NCI-H460 (cell line): ENCODE results near the gene TEX264. TPM values are rescaled to one million over a fixed set of nuclear protein-coding genes. Genes with fewer than 3 reads are reported as not detected.

Experiments
- DNase-seq: peaks from one replicate; pipeline ENCODE4 v3.0.0-alpha.2; 2016; ENCODE audit warnings: low read depth; ENCODE audit errors: extremely low read depth
- total RNA-seq: library from RNA; depleted of rRNA; stranded (reverse); fragments of >200 nt; shearing (Covaris generic); gene quantifications from 2 replicates; pipeline ENCODE4 v1.2.3, GENCODE V29; 2014

Gene TEX264
- total RNA-seq, 1 experiment from 2014 or later = 24.7 TPM

DNA sequence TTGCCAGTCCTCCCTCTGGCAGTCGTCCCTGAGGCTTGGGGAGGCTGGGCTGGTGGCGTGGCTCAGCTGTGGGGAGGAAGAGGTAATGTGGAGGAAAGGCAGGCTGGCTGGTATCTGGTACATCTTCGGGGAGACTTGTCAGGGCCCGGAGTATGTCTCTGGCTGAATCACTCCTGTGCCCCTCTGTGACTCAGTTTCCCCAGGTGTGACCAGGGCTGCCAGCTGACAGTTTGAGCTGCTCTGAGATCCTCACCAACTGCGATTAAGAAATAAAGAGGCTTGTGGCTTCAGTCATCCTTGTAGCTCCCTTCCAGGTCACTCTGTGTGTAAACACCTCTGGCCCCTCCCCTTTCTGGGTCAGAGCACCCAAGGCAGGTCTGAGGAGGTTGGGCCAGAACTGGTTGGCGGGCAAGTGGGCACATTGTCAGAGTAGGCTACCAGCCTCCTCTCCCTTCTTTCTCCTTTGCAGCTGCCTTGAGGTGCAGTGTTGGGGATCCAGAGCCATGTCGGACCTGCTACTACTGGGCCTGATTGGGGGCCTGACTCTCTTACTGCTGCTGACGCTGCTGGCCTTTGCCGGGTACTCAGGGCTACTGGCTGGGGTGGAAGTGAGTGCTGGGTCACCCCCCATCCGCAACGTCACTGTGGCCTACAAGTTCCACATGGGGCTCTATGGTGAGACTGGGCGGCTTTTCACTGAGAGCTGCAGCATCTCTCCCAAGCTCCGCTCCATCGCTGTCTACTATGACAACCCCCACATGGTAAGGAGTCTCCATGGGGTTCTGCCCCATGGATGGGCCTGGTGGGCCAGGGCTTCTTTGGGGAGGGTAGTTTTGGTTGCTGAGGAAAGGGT lies 3.0 kb downstream of the TEX264 start:
- DNase-seq = no peak

- no peak for DNase-seq
Observed at GRCh38 chr3:51675201-51675611, 4.2 kb downstream of the TEX264 start.

- no peak for DNase-seq
Observed at GRCh38 chr3:51676102-51676640, 5.1 kb downstream of the TEX264 start.

GRCh38 chr3:51677358-51677757 lies 6.3 kb downstream of the TEX264 start:
- no peak for DNase-seq

GRCh38 chr3:51678186-51678585 lies 7.1 kb downstream of the TEX264 start:
- no peak for DNase-seq

DNA sequence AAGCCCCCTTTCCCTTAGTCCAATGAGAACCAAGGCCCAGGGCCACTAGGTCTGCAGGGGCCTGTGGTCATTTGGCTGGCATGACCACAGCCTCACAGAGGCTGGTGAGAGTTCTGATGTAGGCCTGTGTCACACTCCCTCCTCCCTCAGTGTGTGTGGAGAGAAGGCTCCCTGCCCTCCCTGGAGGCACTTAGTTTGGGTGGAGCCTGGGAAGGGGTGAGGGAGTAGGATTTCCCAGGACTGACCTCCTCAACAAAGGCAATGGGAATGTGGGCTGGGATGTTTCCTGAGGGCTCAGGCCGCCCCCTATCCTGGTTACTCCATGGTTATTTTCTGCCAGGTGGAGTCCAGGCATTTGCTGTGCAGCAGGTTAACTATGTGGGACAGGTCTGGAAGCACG lies 7.6 kb downstream of the TEX264 start:
- DNase-seq = no peak

- DNase-seq = no peak
Observed at GRCh38 chr3:51679318-51679717, 8.3 kb downstream of the TEX264 start.

- DNase-seq = no peak
Observed at GRCh38 chr3:51679777-51680176, 8.7 kb downstream of the TEX264 start.

DNA sequence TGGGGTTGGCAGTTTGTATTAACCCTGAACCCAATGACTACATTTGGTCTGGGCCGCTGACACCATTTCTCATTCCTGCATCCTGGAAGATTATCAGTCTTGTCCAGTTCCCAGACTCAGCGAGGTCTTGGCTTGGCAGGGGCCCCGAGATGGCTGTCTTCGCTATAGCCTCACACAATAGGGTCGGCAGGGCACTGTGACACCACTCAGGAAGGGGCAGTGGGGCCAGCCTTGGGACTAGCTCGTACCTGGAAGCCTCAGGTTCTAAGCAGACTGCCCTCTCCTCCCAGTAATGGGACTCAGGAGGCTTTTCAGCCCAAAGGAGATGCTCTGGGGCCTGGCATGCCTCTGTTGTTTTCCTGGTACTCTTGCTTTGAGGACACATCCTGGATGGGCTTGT lies 9.1 kb downstream of the TEX264 start:
- no peak for DNase-seq

DNA sequence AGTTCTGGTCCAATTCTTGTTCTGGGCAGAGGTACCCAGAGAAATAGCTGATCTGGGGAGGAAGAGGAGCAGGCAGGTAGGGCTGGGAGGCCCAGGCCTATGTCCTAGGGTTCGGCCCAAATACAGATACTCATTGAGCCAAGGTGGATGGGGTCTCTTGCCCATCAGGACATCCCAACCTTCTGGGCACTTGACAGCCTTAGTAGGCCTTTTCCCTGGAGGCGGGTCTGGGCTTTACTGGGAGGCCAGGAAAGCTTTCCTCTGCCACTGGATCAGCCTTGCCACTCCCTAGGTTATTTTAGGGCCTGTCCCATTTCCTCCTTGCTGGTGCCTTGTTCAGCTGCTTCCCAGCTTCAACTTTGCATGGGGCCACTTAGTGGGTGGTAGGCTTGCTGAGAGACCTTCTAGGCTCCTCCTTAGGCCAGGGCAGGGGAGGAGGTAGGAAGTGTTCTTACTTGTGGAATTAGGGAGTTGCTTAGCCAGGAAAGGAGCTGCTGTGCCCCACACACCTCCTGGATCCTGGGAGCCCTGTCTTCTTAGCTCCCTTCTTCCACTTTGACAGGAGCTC lies 9.7 kb downstream of the TEX264 start:
- no peak for DNase-seq

DNA sequence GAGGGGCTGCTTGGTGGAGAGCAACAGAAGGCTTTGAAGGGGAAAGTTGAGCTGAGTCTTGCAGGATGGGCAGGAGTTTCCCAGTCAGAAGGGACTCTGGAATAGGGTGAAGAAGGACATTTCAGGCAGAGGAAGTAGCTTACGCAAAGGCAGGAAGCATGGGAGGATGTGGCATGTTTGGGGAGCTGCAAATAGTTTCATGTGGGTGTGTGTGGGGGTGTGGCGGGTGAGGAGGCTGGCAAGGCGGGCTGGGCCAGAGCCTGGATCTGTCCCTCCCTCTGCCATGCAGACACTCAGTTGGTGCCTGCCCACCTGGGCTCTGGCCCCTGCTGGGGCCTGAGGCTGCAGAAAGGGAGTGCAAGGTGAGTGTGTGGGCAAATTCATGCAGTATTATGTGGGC lies 10.4 kb downstream of the TEX264 start:
- no peak for DNase-seq

DNA sequence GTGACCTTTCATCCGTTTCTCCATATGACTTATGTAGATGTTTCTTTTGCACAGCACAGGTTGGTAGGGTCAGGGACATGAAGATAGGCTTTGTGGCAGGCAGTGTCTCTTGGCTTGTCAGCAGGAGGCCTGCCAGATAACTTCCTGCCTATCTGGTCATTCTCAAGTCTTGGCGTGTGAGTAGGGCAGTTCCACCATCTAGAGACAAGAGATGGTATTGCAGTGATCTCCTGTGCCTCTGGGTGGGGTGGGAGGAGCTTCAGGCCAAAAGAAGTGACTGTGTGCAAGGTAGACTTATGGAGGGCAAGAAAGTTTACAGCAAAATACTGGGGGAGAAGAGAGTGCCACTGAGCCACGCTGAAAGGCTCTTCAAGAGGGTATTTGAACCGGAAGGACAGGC lies 11.0 kb downstream of the TEX264 start:
- peak; percentile 81 for DNase-seq

- no peak for DNase-seq
Observed at GRCh38 chr3:51682526-51682925, 11.5 kb downstream of the TEX264 start.

DNA sequence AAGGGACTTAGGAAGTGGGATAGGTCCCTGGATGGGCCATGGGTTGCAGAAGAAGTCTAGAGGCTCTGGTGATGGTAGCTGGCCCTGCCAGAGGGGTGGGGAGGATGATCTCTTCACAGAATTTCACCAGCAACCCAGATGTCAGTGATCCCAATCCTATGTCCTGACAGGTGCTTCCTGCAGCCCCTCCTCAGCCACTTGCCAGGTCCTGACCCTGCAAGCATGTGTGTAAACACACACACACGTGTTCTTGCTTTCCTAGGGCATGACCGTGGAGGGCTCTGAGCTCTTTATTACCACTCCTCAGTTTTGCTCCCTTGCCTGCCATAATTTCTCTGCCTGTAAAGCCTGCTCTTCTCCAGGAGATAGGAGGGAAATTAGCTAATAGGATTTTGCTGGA lies 12.5 kb downstream of the TEX264 start:
- DNase-seq = no peak

DNA sequence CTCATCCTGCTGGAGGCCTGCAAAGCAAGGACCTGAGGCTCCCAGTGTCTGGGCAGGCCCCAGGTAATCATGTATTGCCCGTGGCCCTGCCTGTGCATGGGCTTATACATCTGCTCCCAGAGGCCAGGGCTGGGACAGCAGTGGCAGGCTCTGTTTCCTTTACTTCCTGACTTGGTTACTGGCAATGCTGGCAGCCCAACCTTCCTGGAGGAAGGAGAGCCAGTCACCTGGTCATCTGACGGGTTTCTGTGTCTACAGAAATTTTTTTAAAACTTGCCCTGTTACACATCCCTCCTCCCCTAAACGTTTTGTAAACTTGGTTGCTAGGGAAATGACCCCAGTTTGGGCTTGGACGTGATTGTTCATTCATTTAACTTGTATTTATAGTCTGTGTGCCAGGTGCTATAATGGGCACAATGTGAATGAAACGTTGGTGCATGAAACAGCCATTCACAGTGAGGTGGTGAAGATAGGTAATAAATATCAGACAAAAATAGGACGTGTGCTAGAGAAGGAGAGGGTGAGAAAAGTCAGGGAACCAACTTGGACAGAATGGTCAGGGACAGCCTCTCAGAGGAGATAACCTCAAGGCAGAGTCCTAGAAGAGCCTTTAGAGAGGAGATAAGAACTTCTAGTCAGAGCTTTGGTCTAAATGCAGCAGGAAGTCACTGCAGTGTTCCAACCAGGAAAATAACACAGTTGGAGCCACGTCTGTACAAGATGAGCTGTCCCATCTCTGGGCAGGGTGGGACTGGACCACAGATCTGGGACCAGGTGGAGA lies 14.1 kb downstream of the TEX264 start:
- no peak for DNase-seq

- no peak for DNase-seq
Observed at GRCh38 chr3:51686056-51686455, 15.0 kb downstream of the TEX264 start.

DNA sequence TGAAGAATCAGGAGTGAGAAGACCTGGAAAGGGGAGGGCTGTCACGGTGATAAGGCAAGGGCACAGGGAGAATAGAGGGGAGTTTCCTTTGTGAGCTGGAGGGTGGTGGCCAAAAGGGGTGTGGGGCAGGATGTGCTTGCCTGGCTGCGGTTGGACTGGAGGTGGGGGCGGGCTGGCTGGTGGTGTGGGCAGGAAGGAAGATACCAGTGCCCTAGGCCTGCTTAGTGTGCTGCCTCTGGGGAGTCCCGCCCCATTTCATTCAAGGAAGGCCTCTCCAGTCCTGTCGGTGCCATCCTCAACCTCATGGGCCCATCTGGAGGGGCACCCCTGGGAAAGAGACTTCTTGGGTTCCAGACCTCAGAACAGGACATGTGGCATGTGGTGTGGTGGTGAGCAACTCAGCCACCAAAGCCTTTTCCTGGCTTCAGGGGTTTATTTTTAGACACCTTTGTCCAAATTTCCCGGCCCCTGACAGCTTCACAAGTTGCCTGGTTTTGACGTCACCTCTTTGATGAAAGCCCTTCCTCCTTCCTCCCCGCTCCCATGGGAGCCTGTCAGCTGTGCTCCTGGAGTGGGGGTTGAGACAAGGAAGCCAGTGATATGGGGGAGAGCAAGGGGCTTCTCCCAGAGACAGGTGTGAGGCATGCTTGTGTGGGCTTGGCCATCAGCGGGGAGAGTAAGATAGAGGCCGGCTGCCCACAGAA lies 15.6 kb downstream of the TEX264 start:
- DNase-seq = no peak

DNA sequence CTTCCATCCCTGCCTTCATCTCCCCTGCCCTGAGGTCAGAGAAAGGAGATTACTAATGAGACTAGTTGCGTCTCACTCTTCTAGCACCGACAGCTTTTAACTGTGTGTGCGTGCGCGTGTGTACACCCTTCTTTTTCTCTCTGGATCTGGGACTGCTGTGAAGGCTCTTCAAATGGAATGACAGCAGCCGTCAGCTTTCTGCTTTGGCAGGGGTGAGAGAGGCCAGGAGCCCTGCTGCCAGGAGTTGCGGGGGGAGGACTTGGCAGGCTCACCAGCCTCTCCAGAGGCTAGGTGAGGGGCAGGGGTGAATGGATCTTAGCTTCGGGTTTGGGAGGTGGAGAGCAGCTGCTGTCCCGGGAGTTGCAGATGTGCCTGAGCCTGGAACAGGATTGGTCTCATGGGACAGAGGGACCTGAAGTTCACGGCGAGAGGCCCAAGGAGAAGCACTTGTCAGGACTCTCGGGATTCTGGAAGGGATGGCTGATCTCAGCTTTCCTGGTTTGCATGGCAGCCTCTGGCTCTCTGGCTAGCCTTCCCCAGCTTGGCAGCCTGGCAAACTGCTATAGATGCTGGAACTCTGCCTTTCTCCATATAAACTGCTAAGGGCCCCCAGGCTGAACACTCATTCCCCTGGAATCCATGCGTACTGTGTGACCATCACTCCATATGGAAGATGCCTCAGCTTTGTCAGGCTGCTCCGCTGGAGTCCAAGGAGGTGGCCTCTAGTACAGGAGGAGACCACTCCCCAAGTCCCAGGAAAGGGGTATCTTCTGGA lies 16.6 kb downstream of the TEX264 start:
- no peak for DNase-seq

DNA sequence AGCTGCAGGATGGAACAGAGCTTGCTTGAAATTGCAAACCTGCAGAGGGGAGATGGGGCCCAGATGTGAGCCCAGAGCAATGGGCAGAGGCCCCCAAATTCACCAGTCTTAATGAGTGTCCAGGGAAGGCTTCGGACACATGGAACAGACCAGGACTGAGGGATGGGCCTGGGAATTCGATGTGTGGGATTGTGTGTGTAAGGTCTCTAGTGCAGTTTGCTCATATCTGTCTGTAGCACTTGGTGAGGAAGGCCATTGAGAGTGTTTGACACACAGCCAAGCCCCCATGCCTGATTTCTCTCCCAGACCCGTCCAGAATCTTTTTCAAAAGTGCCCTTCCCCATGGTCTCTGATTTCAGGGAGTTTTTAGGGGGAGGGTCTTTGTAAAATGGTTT lies 17.2 kb downstream of the TEX264 start:
- DNase-seq = no peak

DNA sequence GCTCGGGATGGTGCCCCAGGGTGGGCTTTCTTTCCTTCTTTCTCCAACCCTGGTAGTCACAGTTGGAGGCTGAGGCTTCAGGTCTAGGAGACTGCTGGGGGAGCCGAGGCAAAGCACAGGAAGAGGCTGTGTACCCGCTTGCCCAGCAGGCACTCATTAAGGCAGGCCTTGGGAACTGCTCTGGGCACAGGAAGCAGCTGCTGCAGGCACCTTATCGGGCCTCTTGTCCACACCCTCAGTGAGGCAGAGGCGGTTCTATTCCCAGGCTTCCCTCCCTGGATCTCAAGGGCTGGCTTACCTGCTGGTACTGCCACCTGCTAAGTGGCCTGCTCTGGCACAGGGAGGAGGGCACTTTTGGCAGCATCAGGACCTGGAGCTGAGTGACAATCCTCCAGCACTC lies 20.0 kb downstream of the TEX264 start:
- DNase-seq = no peak
